GM21423 (cell line): Measurements from ENCODE around the gene MADCAM1.

Source experiments
- ATAC-seq: cut with Tn5 transposase; IDR thresholded peaks from one replicate; pipeline ENCODE4 v1.9.1; 2021; ENCODE audit warnings: mild to moderate bottlenecking, moderate library complexity; ENCODE audit not compliant: unreplicated experiment

The MADCAM1 gene

GRCh38 chr19:547836-548720 is 51.8 kb downstream of the MADCAM1 start:
- no peak for ATAC-seq

DNA sequence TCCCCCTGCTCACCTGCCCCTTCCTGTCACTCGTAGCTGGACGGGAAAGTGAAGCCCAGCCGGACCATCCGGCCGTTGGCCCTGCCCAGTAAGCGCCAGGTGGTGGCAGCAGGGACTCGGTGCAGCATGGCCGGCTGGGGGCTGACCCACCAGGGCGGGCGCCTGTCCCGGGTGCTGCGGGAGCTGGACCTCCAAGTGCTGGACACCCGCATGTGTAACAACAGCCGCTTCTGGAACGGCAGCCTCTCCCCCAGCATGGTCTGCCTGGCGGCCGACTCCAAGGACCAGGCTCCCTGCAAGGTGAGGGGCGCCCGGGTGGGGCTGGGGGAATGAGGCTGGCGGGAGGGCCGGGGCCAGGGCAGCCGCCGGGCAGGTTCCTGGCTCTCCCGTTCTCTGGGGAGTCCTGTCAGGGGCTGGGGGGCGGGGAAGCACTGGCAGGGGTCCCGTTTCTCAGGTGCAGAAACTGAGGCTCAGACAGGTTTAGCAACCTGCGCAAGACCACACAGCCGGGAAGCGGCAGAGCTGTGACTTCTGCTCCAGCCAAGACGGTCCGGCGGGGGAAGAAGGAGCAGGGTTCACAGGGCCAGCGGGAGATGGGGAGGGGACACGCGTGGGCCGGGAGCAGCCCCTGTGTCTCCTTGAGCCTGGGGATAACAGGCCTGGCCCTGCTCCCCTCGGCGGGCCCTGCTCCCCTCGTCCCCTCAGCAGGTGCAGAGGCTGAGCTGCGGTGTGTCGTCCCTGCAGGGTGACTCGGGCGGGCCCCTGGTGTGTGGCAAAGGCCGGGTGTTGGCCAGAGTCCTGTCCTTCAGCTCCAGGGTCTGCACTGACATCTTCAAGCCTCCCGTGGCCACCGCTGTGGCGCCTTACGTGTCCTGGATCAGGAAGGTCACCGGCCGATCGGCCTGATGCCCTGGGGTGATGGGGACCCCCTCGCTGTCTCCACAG is 52.9 kb downstream of the MADCAM1 start:
- no peak for ATAC-seq

DNA sequence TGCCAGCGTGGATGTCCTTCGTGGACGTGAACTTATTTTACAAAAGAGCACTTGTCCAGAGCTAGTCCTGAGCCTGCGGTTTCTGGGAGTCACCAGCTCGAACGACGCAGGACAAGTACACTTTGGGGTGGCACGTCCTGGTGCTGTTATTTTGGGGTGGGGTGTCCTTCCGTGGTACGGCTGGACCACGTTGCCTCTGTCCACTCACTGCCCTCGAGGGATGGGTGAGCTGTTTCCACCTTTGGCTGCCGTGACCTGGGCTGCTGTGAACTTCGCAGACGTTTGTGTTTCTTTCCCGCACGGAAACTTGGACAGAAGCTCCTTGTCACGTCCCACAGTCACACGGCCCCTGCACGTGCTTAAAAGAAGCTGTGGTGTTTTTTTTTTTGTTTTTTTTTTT is 58.5 kb downstream of the MADCAM1 start:
- ATAC-seq: no peak
